OCI-LY3 (cell line): ENCODE measurements around the gene PLEKHB2.
A peak's percentile ranks its signal among the peaks of the same experiment; 100 is the strongest.
"Not testable (repeated sequence)": the region's sequence is repeated elsewhere in the genome, so short reads cannot be mapped to it uniquely, and the experiment has no call there.

ENCODE experiments used
- H2AFZ ChIP-seq: fragments of 200-600, 300-600 bp; shearing (Covaris generic); 2 replicates; pipeline ENCODE4 v1.6.0; 2014; ENCODE audit warnings: antibody characterized with exemption, low read depth, low read length
- H3K27ac ChIP-seq: fragments of 200-600, 300-600 bp; sonication (generic); 2 replicates; pipeline ENCODE4 v1.5.1; 2014; ENCODE audit warnings: mild to moderate bottlenecking, low read length, moderate library complexity, mixed read lengths
- H3K27me3 ChIP-seq: fragments of 200-600, 300-600 bp; sonication (generic); 2 replicates; pipeline ENCODE4 v1.6.1; 2014; ENCODE audit warnings: low read depth, low read length, mixed read lengths
- H3K36me3 ChIP-seq: fragments of 200-600, 300-600 bp; sonication (generic); replicated peaks from 2 replicates; pipeline ENCODE3; 2014; ENCODE audit warnings: low read depth, low read length, mixed read lengths
- H3K4me1 ChIP-seq: fragments of 300-600, 200-600 bp; sonication (generic); 2 replicates; pipeline ENCODE4 v1.6.1; 2014; ENCODE audit warnings: low read length, mixed read lengths
- H3K4me2 ChIP-seq: fragments of 200-600, 300-600 bp; sonication (generic); 2 replicates; pipeline ENCODE4 v1.6.1; 2014; ENCODE audit warnings: low read length, mixed read lengths
- H3K4me3 ChIP-seq: fragments of 300-600, 200-600 bp; sonication (generic); 2 replicates; pipeline ENCODE4 v1.5.1; 2014; ENCODE audit warnings: antibody characterized with exemption, mild to moderate bottlenecking, low read length, moderate library complexity
- H3K79me2 ChIP-seq: fragments of 300-600, 200-600 bp; shearing (Covaris generic); 2 replicates; pipeline ENCODE4 v1.6.1; 2014; ENCODE audit warnings: mild to moderate bottlenecking, low read length, mixed read lengths
- H3K9ac ChIP-seq: fragments of 300-600, 200-600 bp; shearing (Covaris generic); 2 replicates; pipeline ENCODE4 v1.6.0; 2014; ENCODE audit warnings: mild to moderate bottlenecking, low read length, moderate library complexity
- H3K9me3 ChIP-seq: fragments of 200-600, 300-600 bp; shearing (Covaris generic); 2 replicates; pipeline ENCODE4 v1.6.1; 2014; ENCODE audit warnings: low read length, mixed read lengths; ENCODE audit not compliant: insufficient read depth
- H4K20me1 ChIP-seq: fragments of 200-600, 300-600 bp; sonication (generic); 2 replicates; pipeline ENCODE4 v1.6.1; 2016; ENCODE audit warnings: low read length, mixed read lengths; ENCODE audit not compliant: insufficient read depth
- CTCF ChIP-seq: fragments of 200-600, 300-600 bp; sonication (generic); IDR thresholded peaks from 2 replicates; pipeline ENCODE4 v1.5.1; 2014; ENCODE audit warnings: antibody characterized with exemption, low read length, low read depth
- EZH2phosphoT487 ChIP-seq: fragments of 200-600 bp; shearing (Covaris generic); IDR thresholded peaks from 2 replicates; pipeline ENCODE4 v1.6.1; 2018; ENCODE audit warnings: antibody characterized with exemption, mixed run types, low read depth

PLEKHB2 gene

GRCh38 chr2:131105950-131106801, 1.0 kb downstream of the PLEKHB2 start:
- Histone ChIP-seq H3K4me3 (peak overlapping the region; percentile 100), H3K27ac (peak overlapping the region; percentile 77), H3K9me3 (no peaks in the 10 kb centered on the region), H3K9ac (peak overlapping the region; percentile 98), H3K4me1 (peaks cover 18% of the 10 kb centered on the region), H4K20me1 (peaks cover 40% of the 10 kb centered on the region), H3K36me3 (peaks cover 9% of the 10 kb centered on the region), H3K4me2 (peak overlapping the region; percentile 98), H2AFZ (no peak overlapping the region), H3K27me3 (no peaks in the 10 kb centered on the region), H3K79me2 (peaks cover 61% of the 10 kb centered on the region)
- no peak for TF ChIP-seq CTCF
- no peak for TF ChIP-seq EZH2phosphoT487

GRCh38 chr2:131112529-131112928, 7.4 kb downstream of the PLEKHB2 start:
- H3K4me1 ChIP-seq: no peaks in the 10 kb centered on the region
- H3K9ac ChIP-seq: no peak overlapping the region
- peaks cover 34% of the 10 kb centered on the region for H3K36me3 ChIP-seq
- H3K27me3 ChIP-seq: no peaks in the 10 kb centered on the region
- H3K9me3 ChIP-seq: no peaks in the 10 kb centered on the region
- peaks cover 33% of the 10 kb centered on the region for H4K20me1 ChIP-seq
- no peak overlapping the region for H3K4me3 ChIP-seq
- H3K4me2 ChIP-seq: no peak overlapping the region
- H3K79me2 ChIP-seq: peaks cover 99% of the 10 kb centered on the region
- H3K27ac ChIP-seq: no peak overlapping the region
- no peak overlapping the region for H2AFZ ChIP-seq
- no peak for TF ChIP-seq EZH2phosphoT487
- TF ChIP-seq CTCF: no peak

- Histone ChIP-seq H4K20me1 (peaks cover 33% of the 10 kb centered on the region), H3K27me3 (no peaks in the 10 kb centered on the region), H3K4me2 (no peak overlapping the region), H3K36me3 (peaks cover 31% of the 10 kb centered on the region), H3K9ac (no peak overlapping the region), H3K4me1 (no peaks in the 10 kb centered on the region), H2AFZ (no peak overlapping the region), H3K79me2 (peaks cover 97% of the 10 kb centered on the region), H3K4me3 (no peak overlapping the region), H3K27ac (no peak overlapping the region), H3K9me3 (no peaks in the 10 kb centered on the region)
- TF ChIP-seq CTCF (no peak), EZH2phosphoT487 (no peak)
Observed at GRCh38 chr2:131113566-131114227, 8.6 kb downstream of the PLEKHB2 start.

GRCh38 chr2:131114950-131115349, 9.8 kb downstream of the PLEKHB2 start:
- peaks cover 97% of the 10 kb centered on the region for H3K79me2 ChIP-seq
- H3K4me2 ChIP-seq, H3K9me3 ChIP-seq, H2AFZ ChIP-seq, H3K27ac ChIP-seq, H3K4me1 ChIP-seq, H3K4me3 ChIP-seq, H3K27me3 ChIP-seq, H3K9ac ChIP-seq: not testable (repeated sequence)
- peaks cover 27% of the 10 kb centered on the region for H3K36me3 ChIP-seq
- peaks cover 38% of the 10 kb centered on the region for H4K20me1 ChIP-seq
